Gastroesophageal sphincter (tissue), 4 donors: ENCODE results near the gene PPP1R37. TPM values are rescaled to one million over a fixed set of nuclear protein-coding genes. Genes with fewer than 3 reads are reported as not detected.

ENCODE experiments used
- ATAC-seq: fragments of 150-250 bp; one replicate; pipeline ENCODE4 v1.9.1; 2016; ENCODE audit warnings: mild to moderate bottlenecking, moderate library complexity
- H3K27ac ChIP-seq, 4 donors: fragments of 200-600 bp; sonication (generic) in 3 of 4; 1 replicate in 3 of 4; 2 replicates in 1 of 4; pipeline ENCODE4 v1.5.1; 2016 to 2019
- H3K27me3 ChIP-seq: fragments of 200-600 bp; sonication (generic); one replicate; pipeline ENCODE4 v1.5.1; 2019
- H3K36me3 ChIP-seq, 2 donors: fragments of 200-600 bp; sonication (generic); one replicate each; pipeline ENCODE4 v1.5.1; 2019; ENCODE audit warnings: control low read depth in 1 of 2
- H3K4me1 ChIP-seq, 3 donors: fragments of 200-600 bp; sonication (generic); 1 replicate in 2 of 3; 2 replicates in 1 of 3; pipeline ENCODE4 v1.5.1; 2016 to 2019; ENCODE audit warnings: control low read depth in 2 of 3
- H3K4me3 ChIP-seq, 2 donors: fragments of 200-600 bp; sonication (generic); one replicate each; pipeline ENCODE4 v1.5.1; 2019; ENCODE audit warnings: mild to moderate bottlenecking in 1 of 2, moderate library complexity in 1 of 2
- H3K9me3 ChIP-seq, 3 donors: fragments of 200-600 bp; sonication (generic); one replicate each; pipeline ENCODE4 v1.5.1; 2017 to 2019; ENCODE audit warnings: control low read depth in 2 of 3
- CTCF ChIP-seq, 4 experiments: fragments of 200-600 bp in 2 of 4; fragments of 450-650 bp in 2 of 4; sonication (generic) in 1 of 4; IDR thresholded peaks; one replicate each; pipeline ENCODE4 v1.5.1; 2017 to 2019; ENCODE audit warnings: antibody characterized with exemption in 4 of 4, mild to moderate bottlenecking in 2 of 4, moderate library complexity in 2 of 4
- EP300 ChIP-seq: sonication (generic); formaldehyde crosslinking; IDR thresholded peaks from one replicate; pipeline ENCODE4 v1.6.1; 2017; ENCODE audit warnings: antibody characterized with exemption, mild to moderate bottlenecking
- POLR2A ChIP-seq, 2 donors: fragments of 450-650 bp; IDR thresholded peaks; one replicate each; pipeline ENCODE4 v1.6.1; 2017; ENCODE audit warnings: antibody characterized with exemption in 2 of 2, mild to moderate bottlenecking in 2 of 2, moderate library complexity in 1 of 2
- POLR2AphosphoS5 ChIP-seq: sonication (generic); formaldehyde crosslinking; IDR thresholded peaks from one replicate; pipeline ENCODE4 v1.6.1; 2017; ENCODE audit warnings: antibody characterized with exemption
- WGBS, 2 donors: methylation state at CpG; one replicate each; pipeline ENCODE4 v1.1.5; 2018; ENCODE audit warnings: low coverage in 1 of 2; 5-methylcytosine and 5-hydroxymethylcytosine counted together
- total RNA-seq, 4 donors: library from RNA; depleted of rRNA; stranded (reverse); fragments of >200 nt; gene quantifications; one replicate each; pipeline ENCODE4 v1.1.0, GENCODE V29; 2016

Gene PPP1R37
- total RNA-seq, 4 donors from 2014 or later = 22.6 to 51.4 (median 24.6) TPM

DNA sequence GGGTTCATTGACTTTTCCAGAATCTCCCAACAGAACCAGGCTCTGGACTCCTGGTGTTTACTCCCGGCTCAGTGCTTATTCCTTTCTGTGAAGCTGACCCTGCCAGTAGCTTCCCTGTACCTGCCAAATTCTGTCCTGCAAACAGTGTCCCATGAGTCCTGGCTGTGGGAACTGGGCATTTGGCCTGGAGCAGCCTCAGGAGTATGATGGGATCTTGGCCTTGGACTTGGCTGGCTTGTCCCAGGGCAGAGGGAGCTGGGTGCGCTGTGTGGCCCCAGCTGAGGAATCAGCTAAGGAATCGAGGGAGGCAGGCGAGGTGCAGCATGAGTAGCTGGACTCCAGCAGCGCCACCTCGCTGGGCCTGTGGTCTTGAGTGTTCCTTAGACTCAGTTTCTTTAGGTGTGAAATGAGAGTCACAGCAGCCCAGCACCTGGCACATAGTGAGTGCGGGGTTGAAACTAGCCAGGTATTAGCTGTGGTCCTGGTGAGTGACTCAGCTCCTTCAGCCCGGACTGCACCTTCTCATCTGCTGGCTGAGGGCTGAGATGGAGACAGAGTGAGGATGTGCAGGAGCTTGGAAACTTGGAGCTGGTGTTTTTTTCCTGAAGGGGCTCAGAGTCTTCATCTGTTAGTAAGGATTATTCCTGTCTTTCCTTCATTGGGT, 43.8 kb upstream of the PPP1R37 start:
- Histone ChIP-seq H3K27me3 (no peaks in the 10 kb centered on the region), H3K27ac (peak overlapping the region in 2 of 4 donors; percentile 4 to 46), H3K9me3 (no peaks in the 10 kb centered on the region), H3K4me3 (no peak overlapping the region), H3K4me1 (peaks cover 0 to 68% (median 16%) of the 10 kb centered on the region in 3 donors), H3K36me3 (peaks cover 0 to 64% of the 10 kb centered on the region in 2 donors)
- TF ChIP-seq CTCF (IDR thresholded peaks at IDR 0.05) (no peak), POLR2A (IDR thresholded peaks at IDR 0.05) (no peak), EP300 (no peak), POLR2AphosphoS5 (no peak)
- peak; percentile 36 for ATAC-seq
- no CpG with 5 or more reads among the region's 8 CpGs for WGBS, 2 donors

GRCh38 chr19:45050036-45050435, 42.9 kb upstream of the PPP1R37 start:
- WGBS, 2 donors = 81 to 93% methylated on average over 3 to 6 of the region's 6 CpGs
- TF ChIP-seq POLR2A (IDR thresholded peaks at IDR 0.05) = no peak
- no peak for TF ChIP-seq EP300
- TF ChIP-seq POLR2AphosphoS5 = no peak
- TF ChIP-seq CTCF (IDR thresholded peaks at IDR 0.05) = no peak

DNA sequence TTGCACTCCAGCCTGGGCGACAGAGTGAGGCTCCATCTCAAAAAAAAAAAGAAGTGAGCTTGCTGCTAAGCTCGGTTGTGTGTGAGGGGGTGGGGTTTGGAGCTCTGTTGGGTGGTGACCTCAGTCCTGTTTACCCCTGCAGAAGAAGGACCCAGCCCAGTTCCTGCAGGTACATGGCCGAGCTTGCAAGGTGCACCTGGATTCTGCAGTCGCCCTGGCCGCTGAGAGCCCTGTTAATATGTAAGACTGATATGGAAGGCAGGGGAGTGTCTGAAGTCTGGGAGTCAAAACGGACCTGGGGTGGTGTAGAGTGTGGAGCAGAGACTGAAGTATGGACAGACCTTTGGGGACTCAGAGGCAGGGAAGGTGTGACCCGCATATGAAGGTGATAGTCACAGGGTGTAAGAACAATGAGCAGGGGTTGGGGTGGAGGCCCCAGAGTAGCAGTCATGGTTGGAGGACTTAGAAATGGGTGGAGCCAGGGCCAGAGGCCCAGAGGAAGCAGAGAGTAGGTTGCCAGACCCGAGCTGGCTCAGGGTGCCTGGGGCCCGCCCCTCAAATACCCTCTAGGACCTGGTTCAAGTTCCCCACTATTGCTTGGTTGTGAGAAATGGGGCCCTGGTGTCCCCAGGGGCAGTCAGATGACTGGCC, 40.9 kb upstream of the PPP1R37 start:
- Histone ChIP-seq H3K27ac (no peak overlapping the region), H3K36me3 (peaks cover 0 to 64% of the 10 kb centered on the region in 2 donors), H3K4me3 (no peak overlapping the region), H3K9me3 (no peaks in the 10 kb centered on the region), H3K4me1 (peaks cover 0 to 39% (median 7%) of the 10 kb centered on the region in 3 donors), H3K27me3 (no peaks in the 10 kb centered on the region)
- no peak for ATAC-seq
- WGBS, 2 donors = 53 to 70% methylated on average over 3 to 9 of the region's 9 CpGs
- TF ChIP-seq POLR2AphosphoS5 = no peak
- TF ChIP-seq POLR2A (IDR thresholded peaks at IDR 0.05) = no peak
- TF ChIP-seq EP300 = no peak
- no peak for TF ChIP-seq CTCF (IDR thresholded peaks at IDR 0.05)

More at GRCh38 chr19:45050036-45050435, 42.9 kb upstream of the PPP1R37 start:
- Histone ChIP-seq H3K4me3 (no peak overlapping the region), H3K4me1 (peaks cover 0 to 60% (median 16%) of the 10 kb centered on the region in 3 donors), H3K27me3 (no peaks in the 10 kb centered on the region), H3K27ac (peak overlapping the region in 2 of 4 donors; percentile 4 to 46), H3K36me3 (peaks cover 0 to 64% of the 10 kb centered on the region in 2 donors), H3K9me3 (no peaks in the 10 kb centered on the region)
- ATAC-seq = no peak

GRCh38 chr19:45056831-45057230, 36.1 kb upstream of the PPP1R37 start:
- 88% methylated on average over 4 of the region's 8 CpGs; no CpG with 5 or more reads in 1 of the 2 donors for WGBS, 2 donors
- no peak for TF ChIP-seq POLR2AphosphoS5
- no peak for TF ChIP-seq EP300
- TF ChIP-seq POLR2A (IDR thresholded peaks at IDR 0.05) = no peak
- TF ChIP-seq CTCF (IDR thresholded peaks at IDR 0.05) = no peak
- no peak overlapping the region for H3K4me3 ChIP-seq
- H3K27ac ChIP-seq = no peak overlapping the region
- no peak for ATAC-seq
- H3K27me3 ChIP-seq = no peaks in the 10 kb centered on the region
- no peaks in the 10 kb centered on the region for H3K9me3 ChIP-seq
- H3K4me1 ChIP-seq = peaks cover 0 to 5% (median 0%) of the 10 kb centered on the region in 3 donors
- peaks cover 0 to 100% of the 10 kb centered on the region in 2 donors for H3K36me3 ChIP-seq
